Astrocyte (in vitro differentiated cells and primary cell): ENCODE data around the gene MAVS.

ENCODE experiments used
- EZH2 ChIP-seq: IDR thresholded peaks from 2 replicates; pipeline ENCODE4 v1.6.1; 2012; ENCODE audit warnings: mild to moderate bottlenecking, low read length, inconsistent platforms; ENCODE audit not compliant: insufficient read depth
- TF ChIP-seq, protein P1 (sequence below): IDR thresholded peaks from 2 replicates; pipeline ENCODE4 v1.5.1; 2011; ENCODE audit warnings: low read depth, mild to moderate bottlenecking, inconsistent platforms, low read length, moderate library complexity; ENCODE audit not compliant: insufficient read depth

- TF ChIP-seq EZH2, result no peak
- TF ChIP-seq, protein P1, sequence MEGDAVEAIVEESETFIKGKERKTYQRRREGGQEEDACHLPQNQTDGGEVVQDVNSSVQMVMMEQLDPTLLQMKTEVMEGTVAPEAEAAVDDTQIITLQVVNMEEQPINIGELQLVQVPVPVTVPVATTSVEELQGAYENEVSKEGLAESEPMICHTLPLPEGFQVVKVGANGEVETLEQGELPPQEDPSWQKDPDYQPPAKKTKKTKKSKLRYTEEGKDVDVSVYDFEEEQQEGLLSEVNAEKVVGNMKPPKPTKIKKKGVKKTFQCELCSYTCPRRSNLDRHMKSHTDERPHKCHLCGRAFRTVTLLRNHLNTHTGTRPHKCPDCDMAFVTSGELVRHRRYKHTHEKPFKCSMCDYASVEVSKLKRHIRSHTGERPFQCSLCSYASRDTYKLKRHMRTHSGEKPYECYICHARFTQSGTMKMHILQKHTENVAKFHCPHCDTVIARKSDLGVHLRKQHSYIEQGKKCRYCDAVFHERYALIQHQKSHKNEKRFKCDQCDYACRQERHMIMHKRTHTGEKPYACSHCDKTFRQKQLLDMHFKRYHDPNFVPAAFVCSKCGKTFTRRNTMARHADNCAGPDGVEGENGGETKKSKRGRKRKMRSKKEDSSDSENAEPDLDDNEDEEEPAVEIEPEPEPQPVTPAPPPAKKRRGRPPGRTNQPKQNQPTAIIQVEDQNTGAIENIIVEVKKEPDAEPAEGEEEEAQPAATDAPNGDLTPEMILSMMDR, result no peak
Measured at GRCh38 chr20:3915691-3916090, 69.1 kb downstream of the MAVS start.
